SK-N-SH treated with all-trans-retinoic acid at 6 μM for 48 hours (cell line): Measurements from ENCODE around the gene SNCB.
"Not testable (repeated sequence)": the region's sequence is repeated elsewhere in the genome, so short reads cannot be mapped to it uniquely, and the experiment has no call there.

ENCODE experiments used
- ATAC-seq: fragments of 200-7000 bp; cut with Tn5 transposase; 3 replicates; pipeline ENCODE4 v1.9.1; 2020; ENCODE audit warnings: mild to moderate bottlenecking, moderate library complexity
- ARNTL ChIP-seq: fragments of 450-650 bp; formaldehyde crosslinking; IDR thresholded peaks from 2 replicates; pipeline ENCODE4 v1.5.0; 2020; ENCODE audit warnings: low read depth, mild to moderate bottlenecking, moderate library complexity, borderline replicate concordance
- BACH2 ChIP-seq: fragments of 250-450 bp; sonication (Bioruptor Pico); IDR thresholded peaks from 2 replicates; pipeline ENCODE4 v1.9.0; 2021; ENCODE audit warnings: mild to moderate bottlenecking, borderline replicate concordance
- GLIS3 ChIP-seq: fragments of 250-450 bp; sonication (Bioruptor Pico); IDR thresholded peaks from 2 replicates; pipeline ENCODE4 v1.5.0; 2020; ENCODE audit warnings: mild to moderate bottlenecking, moderate library complexity
- OSR1 ChIP-seq: fragments of 250-450 bp; sonication (Bioruptor Pico); IDR thresholded peaks from 2 replicates; pipeline ENCODE4 v1.8.0; 2022; ENCODE audit warnings: moderate library complexity, mild to moderate bottlenecking, inconsistent platforms
- PPARA ChIP-seq: fragments of 250-450 bp; sonication (Bioruptor Pico); IDR thresholded peaks from 2 replicates; pipeline ENCODE4 v1.5.0; 2020; ENCODE audit warnings: mild to moderate bottlenecking, borderline replicate concordance
- RARB ChIP-seq: fragments of 250-450 bp; sonication (Bioruptor Pico); IDR thresholded peaks from 2 replicates; pipeline ENCODE4 v1.8.0; 2021; ENCODE audit warnings: mild to moderate bottlenecking, moderate library complexity
- SNAI2 ChIP-seq: fragments of 250-450 bp; sonication (Bioruptor Pico); IDR thresholded peaks from 2 replicates; pipeline ENCODE4 v1.5.0; 2020; ENCODE audit warnings: mild to moderate bottlenecking, moderate library complexity
- TCF4 ChIP-seq: fragments of 250-450 bp; sonication (Bioruptor Pico); IDR thresholded peaks from 2 replicates; pipeline ENCODE4 v1.8.0; 2021; ENCODE audit warnings: mild to moderate bottlenecking, moderate library complexity, borderline replicate concordance
- TOX ChIP-seq: fragments of 250-450 bp; sonication (Bioruptor Pico); IDR thresholded peaks from 2 replicates; pipeline ENCODE4 v1.8.0; 2021; ENCODE audit warnings: mild to moderate bottlenecking, moderate library complexity, borderline replicate concordance
- ZC3H10 ChIP-seq: fragments of 250-450 bp; sonication (Bioruptor Pico); IDR thresholded peaks from 2 replicates; pipeline ENCODE4 v1.5.1; 2021; ENCODE audit warnings: mild to moderate bottlenecking, moderate library complexity
- ZFP3 ChIP-seq: fragments of 250-450 bp; sonication (Bioruptor Pico); IDR thresholded peaks from 2 replicates; pipeline ENCODE4 v1.5.0; 2020; ENCODE audit warnings: mild to moderate bottlenecking, moderate library complexity
- ZFP30 ChIP-seq: fragments of 450-650 bp; formaldehyde crosslinking; IDR thresholded peaks from 2 replicates; pipeline ENCODE4 v1.5.0; 2022; ENCODE audit warnings: mild to moderate bottlenecking, moderate library complexity
- ZNF565 ChIP-seq: fragments of 450-650 bp; formaldehyde crosslinking; conservative IDR thresholded peaks from 2 replicates; pipeline ENCODE4 v1.5.0; 2020; ENCODE audit warnings: low read depth, mild to moderate bottlenecking, moderate library complexity
- ZNF70 ChIP-seq: fragments of 450-650 bp; formaldehyde crosslinking; IDR thresholded peaks from 2 replicates; pipeline ENCODE4 v1.5.0; 2020; ENCODE audit warnings: mild to moderate bottlenecking, moderate library complexity
- ZNF8 ChIP-seq: fragments of 450-650 bp; formaldehyde crosslinking; IDR thresholded peaks from 2 replicates; pipeline ENCODE4 v1.5.0; 2020; ENCODE audit warnings: mild to moderate bottlenecking, moderate library complexity
- TF ChIP-seq, protein P1 (sequence below): fragments of 250-450 bp; sonication (Bioruptor Pico); IDR thresholded peaks from 2 replicates; pipeline ENCODE4 v1.5.1; 2021; ENCODE audit warnings: mild to moderate bottlenecking, moderate library complexity
- TF ChIP-seq, protein P2 (sequence below): fragments of 250-450 bp; sonication (Bioruptor Pico); IDR thresholded peaks from 2 replicates; pipeline ENCODE4 v1.5.1; 2020; ENCODE audit warnings: low read depth, mild to moderate bottlenecking, moderate library complexity
- TF ChIP-seq, protein P3 (sequence below): fragments of 250-450 bp; sonication (Bioruptor Pico); IDR thresholded peaks from 2 replicates; pipeline ENCODE4 v1.8.0; 2020; ENCODE audit warnings: mild to moderate bottlenecking, moderate library complexity, borderline replicate concordance
- TF ChIP-seq, protein P4 (sequence below): fragments of 250-450 bp; sonication (Bioruptor Pico); IDR thresholded peaks from 2 replicates; pipeline ENCODE4 v1.5.0; 2020; ENCODE audit warnings: mild to moderate bottlenecking, moderate library complexity
- TF ChIP-seq, protein P5 (sequence below): fragments of 250-450 bp; sonication (Bioruptor Pico); IDR thresholded peaks from 2 replicates; pipeline ENCODE4 v1.8.0; 2021; ENCODE audit warnings: low read depth, mild to moderate bottlenecking, moderate library complexity, borderline replicate concordance

SNCB gene

DNA sequence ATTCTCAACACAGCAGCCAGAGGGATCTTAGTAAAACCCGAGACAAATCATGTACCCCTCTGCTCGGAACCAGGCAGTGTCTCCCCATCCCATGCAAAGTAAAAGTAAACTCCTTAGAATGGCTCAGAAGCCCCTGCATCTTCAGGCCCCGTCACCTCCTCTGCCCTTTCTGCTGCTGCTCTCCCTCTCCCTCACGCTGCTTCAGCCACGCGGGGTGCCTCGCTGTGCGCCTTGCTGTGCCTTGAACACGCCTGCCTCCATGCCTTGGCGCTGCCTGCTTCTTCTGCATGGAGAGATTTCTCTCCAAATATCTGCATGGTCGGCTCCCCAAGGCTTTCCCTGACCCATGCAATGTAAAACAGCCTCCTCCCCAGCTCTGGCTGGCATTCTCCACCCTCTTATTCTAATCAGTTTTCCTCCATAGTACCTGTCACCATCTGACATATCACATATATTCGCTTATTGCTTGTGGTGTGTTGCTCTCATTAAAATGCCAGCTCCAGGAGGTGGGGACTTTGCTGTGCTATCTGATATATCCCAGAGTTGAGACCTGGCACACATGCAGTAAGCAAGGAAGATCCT is 28.3 kb downstream of the SNCB start (continued):
- TF ChIP-seq, protein P1, sequence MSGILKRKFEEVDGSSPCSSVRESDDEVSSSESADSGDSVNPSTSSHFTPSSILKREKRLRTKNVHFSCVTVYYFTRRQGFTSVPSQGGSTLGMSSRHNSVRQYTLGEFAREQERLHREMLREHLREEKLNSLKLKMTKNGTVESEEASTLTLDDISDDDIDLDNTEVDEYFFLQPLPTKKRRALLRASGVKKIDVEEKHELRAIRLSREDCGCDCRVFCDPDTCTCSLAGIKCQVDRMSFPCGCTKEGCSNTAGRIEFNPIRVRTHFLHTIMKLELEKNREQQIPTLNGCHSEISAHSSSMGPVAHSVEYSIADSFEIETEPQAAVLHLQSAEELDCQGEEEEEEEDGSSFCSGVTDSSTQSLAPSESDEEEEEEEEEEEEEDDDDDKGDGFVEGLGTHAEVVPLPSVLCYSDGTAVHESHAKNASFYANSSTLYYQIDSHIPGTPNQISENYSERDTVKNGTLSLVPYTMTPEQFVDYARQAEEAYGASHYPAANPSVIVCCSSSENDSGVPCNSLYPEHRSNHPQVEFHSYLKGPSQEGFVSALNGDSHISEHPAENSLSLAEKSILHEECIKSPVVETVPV, result no peak
- TF ChIP-seq ZNF70 (CRISPR knock-in tag), result no peak
- no peak for TF ChIP-seq ZFP30 (CRISPR knock-in tag)
- no peak for TF ChIP-seq ZNF8
- TF ChIP-seq ZFP3 (CRISPR knock-in tag), result no peak
- TF ChIP-seq ZC3H10 (CRISPR knock-in tag), result no peak
- TF ChIP-seq SNAI2 (CRISPR knock-in tag), result no peak
- no peak for TF ChIP-seq GLIS3
- TF ChIP-seq BACH2 (CRISPR knock-in tag), result no peak

DNA sequence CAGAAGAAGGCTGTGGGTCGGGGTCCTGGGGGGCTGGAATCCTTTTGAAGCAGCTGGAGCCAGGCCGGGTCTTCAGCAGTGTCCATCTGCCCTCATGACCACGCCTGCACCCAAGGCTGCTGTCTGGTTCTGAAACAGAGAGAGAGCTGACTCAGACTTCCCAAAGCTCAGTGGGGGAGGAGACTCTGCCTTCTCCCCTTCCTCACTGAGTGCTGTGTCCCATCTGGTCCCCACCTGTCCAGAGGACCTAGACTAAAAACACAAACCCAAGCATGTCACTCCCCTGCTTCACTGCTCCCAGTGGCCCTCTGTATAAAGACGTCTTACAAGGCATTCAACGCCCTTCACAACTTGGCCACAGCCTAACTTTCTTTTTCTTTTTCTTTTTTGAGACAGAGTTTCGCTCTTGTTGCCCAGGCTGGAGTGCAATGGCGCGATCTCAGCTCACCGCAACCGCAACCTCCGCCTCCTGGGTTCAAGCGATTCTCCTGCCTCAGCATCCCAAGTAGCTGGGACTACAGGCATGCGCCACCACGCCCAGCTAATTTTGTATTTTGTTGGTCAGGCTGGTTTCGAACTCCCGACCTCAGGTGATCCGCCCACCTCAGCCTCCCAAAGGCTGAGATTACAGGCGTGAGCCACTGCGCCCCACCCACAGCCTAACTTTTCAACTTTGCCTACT is 30.4 kb downstream of the SNCB start:
- ATAC-seq, result not testable (repeated sequence)

DNA sequence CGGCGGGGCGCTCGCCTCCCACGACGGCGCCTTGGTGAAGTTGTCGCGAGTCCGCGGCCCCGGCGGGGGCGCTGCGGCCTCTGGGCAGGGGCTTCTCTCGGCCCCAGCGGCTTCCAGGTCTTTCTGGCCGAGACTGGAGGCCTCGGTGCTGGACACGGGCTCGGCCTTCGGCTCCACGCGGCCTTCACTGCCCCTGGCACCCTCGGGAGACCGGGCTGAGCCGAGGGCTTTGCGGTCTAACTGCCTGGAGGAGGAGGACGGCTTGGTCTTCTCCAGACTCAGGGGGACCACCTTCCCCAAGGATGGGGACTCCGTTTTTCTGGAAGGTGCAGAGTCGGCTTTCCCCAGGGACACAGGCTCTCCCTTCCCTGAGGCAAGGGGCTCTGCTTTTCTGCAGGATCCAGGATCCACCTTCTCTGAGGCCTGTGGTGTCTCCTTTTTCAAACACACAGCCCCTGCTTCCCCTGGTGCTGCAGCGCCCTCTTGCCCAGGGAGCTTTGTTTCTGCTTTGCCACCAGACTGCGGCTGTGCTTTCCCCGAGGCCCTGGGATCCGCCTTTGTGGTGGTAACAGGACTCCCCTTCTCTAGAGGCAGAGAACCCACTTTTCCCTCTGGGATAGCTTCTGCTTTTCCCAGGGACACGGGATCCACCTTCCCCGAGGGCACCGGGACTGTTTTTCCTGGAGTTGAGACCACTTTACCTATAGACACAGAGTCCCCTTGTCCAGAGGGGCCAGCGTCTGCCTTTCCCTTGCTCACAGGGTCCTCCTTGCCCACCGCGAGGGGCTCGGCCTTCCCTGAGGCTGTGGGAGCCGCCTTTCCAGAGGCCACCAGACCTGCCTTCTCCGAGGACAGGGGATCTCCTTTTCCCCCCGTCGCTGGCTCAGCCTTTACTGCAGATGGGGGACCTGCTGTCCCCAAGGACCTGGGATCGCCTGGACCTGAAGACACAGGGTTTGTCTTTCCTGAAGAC is 32.6 kb downstream of the SNCB start:
- TF ChIP-seq ZNF565 (no peak), ZNF70 (CRISPR knock-in tag) (no peak), GLIS3 (no peak), ZNF8 (no peak), ARNTL (CRISPR knock-in tag) (no peak), RARB (no peak), ZFP30 (CRISPR knock-in tag) (no peak), ZC3H10 (CRISPR knock-in tag) (no peak), OSR1 (CRISPR knock-in tag) (no peak), TOX (CRISPR knock-in tag) (no peak), TCF4 (CRISPR knock-in tag) (no peak)
- TF ChIP-seq, protein P2, sequence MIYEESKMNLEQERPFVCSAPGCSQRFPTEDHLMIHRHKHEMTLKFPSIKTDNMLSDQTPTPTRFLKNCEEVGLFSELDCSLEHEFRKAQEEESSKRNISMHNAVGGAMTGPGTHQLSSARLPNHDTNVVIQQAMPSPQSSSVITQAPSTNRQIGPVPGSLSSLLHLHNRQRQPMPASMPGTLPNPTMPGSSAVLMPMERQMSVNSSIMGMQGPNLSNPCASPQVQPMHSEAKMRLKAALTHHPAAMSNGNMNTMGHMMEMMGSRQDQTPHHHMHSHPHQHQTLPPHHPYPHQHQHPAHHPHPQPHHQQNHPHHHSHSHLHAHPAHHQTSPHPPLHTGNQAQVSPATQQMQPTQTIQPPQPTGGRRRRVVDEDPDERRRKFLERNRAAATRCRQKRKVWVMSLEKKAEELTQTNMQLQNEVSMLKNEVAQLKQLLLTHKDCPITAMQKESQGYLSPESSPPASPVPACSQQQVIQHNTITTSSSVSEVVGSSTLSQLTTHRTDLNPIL, result no peak
- TF ChIP-seq, protein P3, sequence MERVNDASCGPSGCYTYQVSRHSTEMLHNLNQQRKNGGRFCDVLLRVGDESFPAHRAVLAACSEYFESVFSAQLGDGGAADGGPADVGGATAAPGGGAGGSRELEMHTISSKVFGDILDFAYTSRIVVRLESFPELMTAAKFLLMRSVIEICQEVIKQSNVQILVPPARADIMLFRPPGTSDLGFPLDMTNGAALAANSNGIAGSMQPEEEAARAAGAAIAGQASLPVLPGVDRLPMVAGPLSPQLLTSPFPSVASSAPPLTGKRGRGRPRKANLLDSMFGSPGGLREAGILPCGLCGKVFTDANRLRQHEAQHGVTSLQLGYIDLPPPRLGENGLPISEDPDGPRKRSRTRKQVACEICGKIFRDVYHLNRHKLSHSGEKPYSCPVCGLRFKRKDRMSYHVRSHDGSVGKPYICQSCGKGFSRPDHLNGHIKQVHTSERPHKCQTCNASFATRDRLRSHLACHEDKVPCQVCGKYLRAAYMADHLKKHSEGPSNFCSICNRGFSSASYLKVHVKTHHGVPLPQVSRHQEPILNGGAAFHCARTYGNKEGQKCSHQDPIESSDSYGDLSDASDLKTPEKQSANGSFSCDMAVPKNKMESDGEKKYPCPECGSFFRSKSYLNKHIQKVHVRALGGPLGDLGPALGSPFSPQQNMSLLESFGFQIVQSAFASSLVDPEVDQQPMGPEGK (CRISPR knock-in tag), result no peak
- TF ChIP-seq, protein P4, sequence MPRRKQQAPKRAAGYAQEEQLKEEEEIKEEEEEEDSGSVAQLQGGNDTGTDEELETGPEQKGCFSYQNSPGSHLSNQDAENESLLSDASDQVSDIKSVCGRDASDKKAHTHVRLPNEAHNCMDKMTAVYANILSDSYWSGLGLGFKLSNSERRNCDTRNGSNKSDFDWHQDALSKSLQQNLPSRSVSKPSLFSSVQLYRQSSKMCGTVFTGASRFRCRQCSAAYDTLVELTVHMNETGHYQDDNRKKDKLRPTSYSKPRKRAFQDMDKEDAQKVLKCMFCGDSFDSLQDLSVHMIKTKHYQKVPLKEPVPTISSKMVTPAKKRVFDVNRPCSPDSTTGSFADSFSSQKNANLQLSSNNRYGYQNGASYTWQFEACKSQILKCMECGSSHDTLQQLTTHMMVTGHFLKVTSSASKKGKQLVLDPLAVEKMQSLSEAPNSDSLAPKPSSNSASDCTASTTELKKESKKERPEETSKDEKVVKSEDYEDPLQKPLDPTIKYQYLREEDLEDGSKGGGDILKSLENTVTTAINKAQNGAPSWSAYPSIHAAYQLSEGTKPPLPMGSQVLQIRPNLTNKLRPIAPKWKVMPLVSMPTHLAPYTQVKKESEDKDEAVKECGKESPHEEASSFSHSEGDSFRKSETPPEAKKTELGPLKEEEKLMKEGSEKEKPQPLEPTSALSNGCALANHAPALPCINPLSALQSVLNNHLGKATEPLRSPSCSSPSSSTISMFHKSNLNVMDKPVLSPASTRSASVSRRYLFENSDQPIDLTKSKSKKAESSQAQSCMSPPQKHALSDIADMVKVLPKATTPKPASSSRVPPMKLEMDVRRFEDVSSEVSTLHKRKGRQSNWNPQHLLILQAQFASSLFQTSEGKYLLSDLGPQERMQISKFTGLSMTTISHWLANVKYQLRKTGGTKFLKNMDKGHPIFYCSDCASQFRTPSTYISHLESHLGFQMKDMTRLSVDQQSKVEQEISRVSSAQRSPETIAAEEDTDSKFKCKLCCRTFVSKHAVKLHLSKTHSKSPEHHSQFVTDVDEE (CRISPR knock-in tag), result no peak
- ATAC-seq, result no peak

DNA sequence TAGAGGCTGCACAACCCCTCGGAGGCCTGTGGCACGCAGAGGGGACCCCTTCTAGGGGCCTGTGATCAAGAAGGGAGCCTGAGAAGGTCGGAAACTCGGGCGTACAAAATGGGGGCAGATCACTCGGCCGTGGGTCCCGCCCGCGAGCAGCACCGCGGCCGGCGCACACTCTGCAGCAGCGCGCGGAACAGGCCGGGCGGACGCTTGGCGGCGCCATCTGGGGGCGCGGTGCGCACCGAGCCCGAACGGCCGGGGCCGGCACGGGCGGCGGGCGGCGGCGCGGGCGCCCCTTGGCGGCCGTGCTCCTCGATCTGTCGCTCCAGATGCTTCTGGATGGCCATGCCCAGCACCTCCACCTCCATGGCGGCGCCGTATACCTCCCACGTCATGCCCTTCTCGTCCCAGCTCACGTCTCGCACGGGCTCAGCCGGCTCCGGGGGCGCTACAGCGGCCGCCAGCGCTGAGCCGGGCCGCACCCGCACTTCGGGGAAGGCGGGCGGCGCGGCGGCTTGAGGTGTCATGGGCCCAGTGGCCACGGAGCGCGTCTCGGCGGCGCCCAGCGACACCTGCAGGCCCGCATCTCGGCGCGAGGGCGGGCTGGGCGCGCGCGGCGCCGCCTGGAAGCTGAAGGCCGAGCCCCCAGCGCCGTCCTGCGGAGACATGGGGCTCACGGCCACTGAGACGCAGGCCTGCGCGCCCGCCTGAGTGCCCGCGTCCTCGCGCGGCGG is 33.5 kb downstream of the SNCB start:
- ATAC-seq, result no peak
- TF ChIP-seq ZFP30 (CRISPR knock-in tag) (no peak), PPARA (CRISPR knock-in tag) (no peak), ZC3H10 (CRISPR knock-in tag) (no peak), ZFP3 (CRISPR knock-in tag) (no peak), ARNTL (CRISPR knock-in tag) (no peak), TOX (CRISPR knock-in tag) (no peak)
- TF ChIP-seq, protein P5, sequence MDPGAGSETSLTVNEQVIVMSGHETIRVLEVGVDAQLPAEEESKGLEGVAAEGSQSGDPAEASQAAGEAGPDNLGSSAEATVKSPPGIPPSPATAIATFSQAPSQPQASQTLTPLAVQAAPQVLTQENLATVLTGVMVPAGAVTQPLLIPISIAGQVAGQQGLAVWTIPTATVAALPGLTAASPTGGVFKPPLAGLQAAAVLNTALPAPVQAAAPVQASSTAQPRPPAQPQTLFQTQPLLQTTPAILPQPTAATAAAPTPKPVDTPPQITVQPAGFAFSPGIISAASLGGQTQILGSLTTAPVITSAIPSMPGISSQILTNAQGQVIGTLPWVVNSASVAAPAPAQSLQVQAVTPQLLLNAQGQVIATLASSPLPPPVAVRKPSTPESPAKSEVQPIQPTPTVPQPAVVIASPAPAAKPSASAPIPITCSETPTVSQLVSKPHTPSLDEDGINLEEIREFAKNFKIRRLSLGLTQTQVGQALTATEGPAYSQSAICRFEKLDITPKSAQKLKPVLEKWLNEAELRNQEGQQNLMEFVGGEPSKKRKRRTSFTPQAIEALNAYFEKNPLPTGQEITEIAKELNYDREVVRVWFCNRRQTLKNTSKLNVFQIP (CRISPR knock-in tag), result no peak
- TF ChIP-seq, protein P3 (CRISPR knock-in tag), result no peak
